GM18502 (cell line): ENCODE measurements around the gene CCN5.

ENCODE experiments used
- ATAC-seq: cut with Tn5 transposase; IDR thresholded peaks from one replicate; pipeline ENCODE4 v1.9.1; 2021; ENCODE audit warnings: mild to moderate bottlenecking; ENCODE audit not compliant: unreplicated experiment, poor library complexity

The CCN5 gene

DNA sequence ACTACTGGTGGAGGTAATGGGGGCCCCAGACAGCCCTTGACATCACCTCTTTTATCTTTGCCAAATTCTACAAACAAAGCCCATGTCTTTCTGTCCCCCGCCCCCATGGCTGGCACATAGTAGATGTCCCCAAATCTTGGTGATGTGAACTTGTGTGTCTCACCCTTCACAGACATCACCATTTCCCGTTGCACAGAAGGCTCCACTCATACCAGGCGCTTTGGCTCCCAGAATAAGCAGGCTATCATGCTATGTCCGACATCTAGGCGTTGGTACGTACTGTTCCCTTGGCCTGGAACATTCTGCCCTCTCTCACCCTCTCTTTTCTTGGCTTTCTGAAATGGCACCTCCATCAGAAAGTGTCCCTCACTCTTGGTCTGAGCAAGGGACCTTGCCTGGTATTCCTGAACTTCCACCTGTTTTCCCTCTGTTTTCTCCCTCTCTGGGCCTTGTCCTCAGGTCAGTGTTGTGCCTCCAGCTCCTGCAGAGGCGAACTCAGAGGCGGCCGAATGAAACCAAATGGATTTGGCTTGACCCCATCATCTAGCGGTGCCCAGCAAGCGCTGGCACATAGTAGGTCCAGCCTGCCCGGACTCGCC is 968 bp upstream of the CCN5 start:
- no peak for ATAC-seq

DNA sequence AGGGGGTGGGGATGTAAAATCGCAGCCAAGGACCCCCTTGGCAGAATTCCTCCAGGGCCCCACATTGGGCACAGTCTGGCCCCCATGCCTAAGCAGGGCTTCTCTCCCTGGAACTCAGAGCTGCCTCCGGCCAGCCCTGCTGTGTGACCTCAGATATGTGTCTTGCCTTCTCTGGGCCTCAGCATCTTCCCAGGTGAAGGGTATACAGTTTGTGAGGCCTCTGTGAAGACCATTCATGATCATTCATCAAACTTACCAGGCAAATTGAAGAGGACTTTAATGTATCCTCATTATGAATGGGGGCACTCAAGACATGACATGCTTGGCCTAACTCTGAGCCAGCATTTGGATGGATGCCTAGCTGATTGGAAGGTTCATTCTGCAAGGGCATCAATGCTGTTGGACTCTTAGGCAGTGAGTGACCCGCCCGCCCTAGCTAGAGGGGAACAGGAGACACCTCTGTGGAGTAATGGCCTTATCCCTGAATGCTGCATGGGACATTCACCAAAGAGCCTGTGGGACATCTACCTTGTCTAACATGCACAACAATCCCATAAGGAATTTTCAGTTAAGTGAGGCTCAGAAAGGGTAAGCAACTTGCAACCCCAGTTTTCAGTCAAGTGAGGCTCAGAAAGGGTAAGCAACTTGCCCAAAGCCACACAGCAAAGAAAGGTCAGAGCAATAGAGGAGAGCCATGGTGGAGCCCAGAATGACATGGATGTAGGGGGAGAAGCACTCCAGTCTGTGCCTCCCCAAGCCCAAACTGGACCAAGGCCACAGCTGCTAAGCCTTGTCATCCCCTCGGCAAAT is 535 bp downstream of the CCN5 start:
- no peak for ATAC-seq

DNA sequence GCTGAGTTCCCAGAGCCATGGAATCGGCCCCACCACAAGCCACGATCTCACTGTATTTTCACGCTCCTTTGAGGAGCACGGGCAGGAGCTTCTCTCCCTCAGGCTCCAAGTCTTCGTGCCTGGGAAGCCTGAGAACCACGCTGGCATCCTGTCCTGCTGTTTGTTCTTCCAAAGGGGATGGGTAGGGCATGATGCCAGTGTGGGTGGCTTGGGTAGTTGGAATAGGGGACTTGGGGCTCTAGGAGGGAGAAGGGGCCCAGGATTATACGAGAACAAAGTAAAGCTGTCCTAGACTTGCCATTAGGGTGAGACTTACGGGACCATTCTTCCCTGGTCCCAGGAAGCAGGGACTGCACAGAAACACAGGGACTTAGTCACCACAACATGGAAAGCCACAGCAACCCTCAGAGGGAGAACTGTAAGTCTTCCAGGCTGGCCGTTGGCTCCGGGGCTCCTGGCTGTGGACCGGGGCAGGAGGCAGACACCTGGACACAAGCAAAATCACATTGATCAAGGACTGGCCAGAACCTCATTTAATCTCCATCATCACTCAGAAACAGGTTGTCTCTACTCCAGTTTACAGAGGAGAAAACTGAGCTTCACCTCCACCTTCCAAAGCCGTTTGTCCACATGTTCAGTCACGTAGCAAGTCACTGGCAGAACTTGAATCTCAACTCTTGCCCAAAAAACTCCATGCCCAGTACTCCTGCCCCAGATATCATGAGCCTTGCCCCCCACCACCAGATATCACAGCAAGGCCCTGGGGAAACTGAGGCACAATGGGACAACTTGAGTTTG is 1.3 kb downstream of the CCN5 start:
- ATAC-seq = no peak

DNA sequence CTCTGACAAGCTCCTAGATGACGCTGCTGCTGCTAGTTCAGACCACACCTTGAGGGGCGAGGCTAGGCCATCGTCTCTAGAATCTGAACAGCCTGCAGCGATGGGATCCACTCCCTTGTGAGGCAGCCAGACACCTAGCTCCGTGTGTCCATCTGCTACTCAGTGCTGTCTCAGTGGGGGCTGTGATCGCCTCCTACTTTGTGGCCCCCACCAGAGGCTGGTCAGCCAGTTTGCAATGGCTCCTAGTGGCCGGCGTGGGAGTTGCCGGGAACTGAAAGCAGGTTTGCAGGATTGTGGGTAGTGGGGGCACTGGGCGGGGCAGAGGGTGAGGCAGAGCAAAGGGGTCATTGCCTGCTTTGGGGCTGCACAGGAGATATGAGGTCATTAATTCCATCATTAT is 2.8 kb downstream of the CCN5 start:
- no peak for ATAC-seq

DNA sequence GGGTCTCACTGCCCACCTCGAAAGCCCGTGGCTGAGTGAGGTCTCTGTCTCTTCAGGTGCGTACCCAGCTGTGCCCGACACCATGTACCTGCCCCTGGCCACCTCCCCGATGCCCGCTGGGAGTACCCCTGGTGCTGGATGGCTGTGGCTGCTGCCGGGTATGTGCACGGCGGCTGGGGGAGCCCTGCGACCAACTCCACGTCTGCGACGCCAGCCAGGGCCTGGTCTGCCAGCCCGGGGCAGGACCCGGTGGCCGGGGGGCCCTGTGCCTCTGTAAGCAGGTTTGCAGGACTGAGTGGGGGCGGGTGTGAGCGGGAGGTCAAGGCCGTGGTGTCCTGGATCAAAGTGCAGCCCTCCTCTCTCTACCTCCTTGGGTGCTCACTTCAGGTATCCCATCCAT is 4.7 kb downstream of the CCN5 start:
- ATAC-seq = no peak

DNA sequence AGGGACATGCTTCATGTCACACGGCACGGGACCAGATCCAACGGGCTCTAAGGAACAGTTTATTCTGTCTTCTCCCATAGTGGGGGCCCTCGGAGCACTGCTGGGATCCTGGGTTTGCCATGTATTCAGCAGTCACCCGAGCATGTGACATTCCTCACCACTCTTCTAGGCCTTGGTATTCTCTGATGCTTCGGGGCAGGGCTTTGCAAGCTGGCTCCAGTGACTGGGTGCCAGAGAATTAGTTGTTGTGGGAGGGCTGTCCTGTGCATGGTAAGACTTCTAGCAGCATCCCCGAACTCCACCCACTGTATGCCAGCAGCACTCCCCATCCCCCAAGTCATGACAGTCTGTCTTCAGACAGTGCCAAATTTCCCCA is 5.4 kb downstream of the CCN5 start:
- ATAC-seq = no peak

DNA sequence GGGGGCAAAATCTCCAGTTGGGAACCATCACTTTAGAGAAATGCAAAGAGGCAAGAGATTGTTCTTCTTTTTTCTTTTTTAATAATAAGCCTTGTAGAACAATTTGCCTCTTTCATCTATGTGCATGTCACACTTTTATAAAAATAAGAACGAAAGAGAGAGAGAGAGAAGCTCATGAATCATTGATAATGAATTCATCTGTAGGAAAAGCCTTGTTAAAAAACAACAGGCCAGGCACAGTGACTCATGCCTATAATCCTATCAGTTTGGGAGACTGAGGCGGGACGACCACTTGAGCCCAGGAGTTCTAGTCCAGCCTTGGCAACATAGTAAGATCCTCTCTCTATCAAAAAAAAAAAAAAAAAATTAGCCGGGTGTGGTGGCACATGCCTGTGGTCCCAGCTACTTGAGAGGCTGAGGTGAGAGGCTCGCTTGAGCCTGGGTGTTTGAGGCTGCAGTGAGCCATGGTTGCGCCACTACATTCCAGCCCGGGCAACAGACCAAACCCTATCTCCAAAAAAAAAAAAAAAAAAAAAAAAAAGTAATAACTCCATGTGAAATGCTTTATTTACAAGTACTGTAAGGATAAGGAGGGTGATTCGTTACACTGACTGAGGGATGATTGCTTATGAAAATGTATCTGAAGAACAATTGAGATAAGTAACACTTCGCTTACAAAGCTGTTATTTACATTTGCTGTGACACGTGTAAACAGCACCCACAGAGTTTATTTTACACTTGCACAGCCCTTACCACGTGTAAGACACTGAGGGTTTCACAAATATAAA is 6.0 kb downstream of the CCN5 start:
- no peak for ATAC-seq

DNA sequence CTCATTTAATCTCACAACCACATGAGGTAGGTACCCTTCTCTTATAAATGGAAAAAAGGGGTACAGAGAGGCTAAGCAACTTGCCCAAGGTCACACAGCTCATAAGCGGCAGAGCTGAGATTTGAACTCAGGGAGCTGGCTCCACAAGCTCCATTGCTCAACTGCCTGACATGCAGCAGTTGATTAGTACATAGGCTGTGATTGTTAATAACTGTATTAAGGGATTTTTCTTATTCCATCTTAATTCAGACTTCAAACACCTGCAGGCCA is 6.6 kb downstream of the CCN5 start:
- no peak for ATAC-seq

DNA sequence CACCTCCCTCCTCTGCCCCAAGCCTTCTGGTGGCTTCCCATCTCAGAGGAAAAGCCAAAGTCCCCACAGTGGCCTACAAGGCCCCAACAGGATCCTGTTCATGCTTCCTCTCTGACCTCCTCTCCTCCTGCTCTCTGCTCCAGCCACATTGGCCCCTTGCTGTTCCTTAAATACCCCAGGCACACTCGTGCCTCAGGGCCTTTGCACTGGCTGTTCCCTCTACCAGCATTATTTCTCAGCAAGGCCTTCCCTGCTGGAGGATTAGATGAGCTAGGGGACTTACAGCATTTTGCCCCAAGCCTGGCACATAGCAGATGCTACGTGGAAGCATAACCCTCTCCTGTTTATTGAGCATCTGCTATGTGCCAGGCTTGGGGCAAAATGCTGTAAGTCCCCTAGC is 7.8 kb downstream of the CCN5 start:
- no peak for ATAC-seq

DNA sequence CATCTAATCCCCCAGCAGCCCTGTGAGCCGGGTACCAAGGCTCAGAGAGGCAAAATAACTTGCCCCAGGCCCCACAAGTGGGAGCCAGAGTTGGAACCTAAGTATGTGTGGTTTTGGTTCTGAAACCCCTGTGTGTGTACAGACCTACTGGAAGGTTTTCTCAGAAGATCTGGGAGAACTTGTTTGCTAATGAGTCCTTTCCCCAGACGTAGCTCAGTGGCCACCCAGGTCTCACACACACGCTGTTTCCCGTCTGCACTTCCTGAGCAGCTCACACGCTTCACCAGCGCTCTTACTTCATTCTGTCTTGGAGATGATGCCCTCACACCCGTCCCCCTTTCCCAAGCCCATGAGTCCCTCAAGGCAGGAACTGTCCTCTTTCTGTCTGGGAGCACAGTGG is 8.2 kb downstream of the CCN5 start:
- no peak for ATAC-seq

DNA sequence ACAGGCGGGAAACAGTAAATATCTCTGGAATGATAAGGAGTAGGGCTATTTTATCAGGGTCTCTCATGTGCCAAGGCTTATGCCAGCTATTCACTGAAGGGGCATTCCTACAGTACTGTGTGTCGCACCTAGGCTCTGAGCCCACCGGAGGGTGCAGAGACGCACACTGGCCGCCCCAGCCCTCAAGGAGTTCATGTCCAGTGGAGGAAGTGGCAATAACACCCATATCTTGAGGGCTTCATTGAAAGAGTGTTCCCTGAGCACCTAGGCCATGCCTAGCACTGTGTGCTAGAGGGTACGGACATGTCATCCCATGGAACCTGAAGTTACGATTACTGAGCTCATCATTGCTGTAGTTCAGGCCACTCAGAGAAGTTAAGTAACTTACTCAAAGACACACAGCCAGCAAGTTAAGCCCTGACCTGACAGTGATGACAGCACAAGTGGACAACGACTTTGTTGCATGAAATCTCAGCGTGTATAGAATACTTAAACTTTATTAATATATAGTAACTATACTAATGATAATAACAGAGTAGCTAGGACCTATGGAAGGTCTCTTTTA is 8.7 kb downstream of the CCN5 start:
- no peak for ATAC-seq

DNA sequence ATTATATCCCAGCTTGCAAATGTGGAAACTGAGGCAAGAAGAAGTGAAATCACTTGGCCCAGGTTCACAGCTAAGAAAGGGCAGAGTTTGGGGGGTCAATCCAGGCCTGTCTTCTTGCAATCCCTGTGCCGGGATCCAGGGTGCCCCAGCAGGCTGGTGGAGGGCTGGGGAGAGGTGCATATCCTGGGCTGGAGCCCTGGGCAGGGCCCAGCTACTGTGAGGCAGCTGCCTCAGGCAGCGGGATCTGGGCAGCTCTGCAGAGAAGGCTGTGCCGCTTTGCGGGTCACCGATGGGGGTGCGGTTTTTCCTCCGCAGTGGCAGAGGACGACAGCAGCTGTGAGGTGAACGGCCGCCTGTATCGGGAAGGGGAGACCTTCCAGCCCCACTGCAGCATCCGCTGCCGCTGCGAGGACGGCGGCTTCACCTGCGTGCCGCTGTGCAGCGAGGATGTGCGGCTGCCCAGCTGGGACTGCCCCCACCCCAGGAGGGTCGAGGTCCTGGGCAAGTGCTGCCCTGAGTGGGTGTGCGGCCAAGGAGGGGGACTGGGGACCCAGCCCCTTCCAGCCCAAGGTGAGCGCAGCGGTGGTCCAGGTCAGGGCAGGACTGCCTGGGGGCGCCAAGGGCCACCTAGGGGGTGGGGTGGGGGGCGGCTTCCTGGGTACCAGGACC is 9.4 kb downstream of the CCN5 start:
- no peak for ATAC-seq

DNA sequence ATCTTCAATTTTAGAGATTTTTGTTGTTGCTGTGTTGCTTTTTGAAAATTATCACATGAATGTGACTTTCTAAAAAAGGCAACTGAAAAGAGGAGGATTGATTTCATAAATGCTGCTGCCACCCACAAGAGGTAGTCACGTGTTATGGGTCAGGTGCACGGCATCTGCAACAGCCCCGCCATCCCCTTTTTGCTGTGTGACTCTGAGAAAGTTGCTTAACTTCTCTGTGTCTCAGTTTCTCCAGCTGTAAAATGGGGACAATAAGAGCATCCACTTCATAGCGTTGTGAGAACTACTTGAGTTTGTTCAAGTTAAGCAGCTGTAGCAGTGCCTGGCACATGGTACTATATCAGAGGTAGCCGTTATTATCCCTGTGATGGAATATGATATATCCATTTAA is 10.7 kb downstream of the CCN5 start:
- no peak for ATAC-seq

DNA sequence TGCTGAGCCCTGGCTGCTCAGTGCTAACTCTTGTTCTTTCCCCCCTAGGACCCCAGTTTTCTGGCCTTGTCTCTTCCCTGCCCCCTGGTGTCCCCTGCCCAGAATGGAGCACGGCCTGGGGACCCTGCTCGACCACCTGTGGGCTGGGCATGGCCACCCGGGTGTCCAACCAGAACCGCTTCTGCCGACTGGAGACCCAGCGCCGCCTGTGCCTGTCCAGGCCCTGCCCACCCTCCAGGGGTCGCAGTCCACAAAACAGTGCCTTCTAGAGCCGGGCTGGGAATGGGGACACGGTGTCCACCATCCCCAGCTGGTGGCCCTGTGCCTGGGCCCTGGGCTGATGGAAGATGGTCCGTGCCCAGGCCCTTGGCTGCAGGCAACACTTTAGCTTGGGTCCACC is 11.9 kb downstream of the CCN5 start:
- no peak for ATAC-seq

DNA sequence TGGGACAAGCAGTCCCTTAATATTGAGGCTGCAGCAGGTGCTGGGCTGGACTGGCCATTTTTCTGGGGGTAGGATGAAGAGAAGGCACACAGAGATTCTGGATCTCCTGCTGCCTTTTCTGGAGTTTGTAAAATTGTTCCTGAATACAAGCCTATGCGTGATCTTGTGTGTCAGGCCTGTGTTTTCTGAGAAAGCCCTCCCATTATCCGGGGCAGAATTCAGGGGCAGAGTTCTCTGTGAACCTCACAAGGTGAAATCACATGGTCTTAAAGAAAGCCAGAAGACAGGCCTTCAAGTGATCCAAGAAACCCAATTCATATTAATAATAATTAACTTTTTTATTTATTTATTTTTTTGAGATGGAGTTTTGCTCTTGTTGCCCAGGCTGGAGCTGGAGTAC is 12.5 kb downstream of the CCN5 start:
- ATAC-seq = no peak

DNA sequence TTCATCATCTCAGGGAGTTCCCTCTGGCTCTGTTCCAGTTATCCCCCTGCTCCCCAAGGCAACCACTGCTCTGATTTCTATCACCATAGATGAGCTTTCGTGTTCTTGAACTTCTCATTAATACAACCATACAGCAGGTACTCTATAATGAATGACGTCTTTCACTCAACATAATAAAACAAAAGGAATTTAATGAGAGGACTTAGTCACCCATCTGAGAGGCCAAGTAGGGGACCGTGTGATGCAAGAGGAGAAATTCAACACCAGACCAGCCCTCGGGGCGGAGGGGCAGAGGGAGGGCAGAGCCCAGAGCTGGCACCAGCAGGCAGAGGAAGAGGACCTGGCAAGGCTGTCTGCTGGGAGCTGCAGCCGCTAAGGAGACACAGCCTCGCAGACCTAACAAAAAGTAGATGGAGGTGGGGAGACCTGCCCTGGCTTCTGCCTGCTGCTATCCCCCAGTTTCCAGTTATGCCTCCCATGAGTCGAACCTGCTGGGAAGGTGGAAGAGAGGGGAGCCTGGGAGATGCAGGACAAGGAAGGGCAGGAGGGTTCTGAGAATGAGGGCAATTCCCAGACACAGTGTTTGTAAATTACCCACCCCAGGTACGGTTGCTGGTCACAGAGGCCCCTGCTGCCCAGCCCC is 13.8 kb downstream of the CCN5 start:
- ATAC-seq = no peak

DNA sequence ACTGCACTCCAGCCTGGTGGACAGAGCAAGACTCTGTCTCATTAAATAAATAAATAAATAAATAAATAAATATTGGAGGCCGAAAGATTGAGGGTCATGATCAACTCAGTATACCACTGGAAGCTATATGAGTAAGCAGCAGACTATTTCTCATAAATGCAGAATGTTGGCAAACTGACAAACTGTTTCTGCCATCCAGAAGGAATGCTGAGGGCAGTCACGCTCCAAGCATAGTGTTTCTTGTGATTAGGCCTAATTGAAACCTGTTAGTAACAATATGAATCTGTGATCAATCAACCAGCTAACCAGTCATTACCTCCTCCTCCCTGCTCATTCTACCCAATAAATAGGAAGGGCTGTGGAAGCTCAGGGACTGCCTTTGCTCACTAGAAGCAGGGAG is 15.3 kb downstream of the CCN5 start:
- ATAC-seq = no peak

DNA sequence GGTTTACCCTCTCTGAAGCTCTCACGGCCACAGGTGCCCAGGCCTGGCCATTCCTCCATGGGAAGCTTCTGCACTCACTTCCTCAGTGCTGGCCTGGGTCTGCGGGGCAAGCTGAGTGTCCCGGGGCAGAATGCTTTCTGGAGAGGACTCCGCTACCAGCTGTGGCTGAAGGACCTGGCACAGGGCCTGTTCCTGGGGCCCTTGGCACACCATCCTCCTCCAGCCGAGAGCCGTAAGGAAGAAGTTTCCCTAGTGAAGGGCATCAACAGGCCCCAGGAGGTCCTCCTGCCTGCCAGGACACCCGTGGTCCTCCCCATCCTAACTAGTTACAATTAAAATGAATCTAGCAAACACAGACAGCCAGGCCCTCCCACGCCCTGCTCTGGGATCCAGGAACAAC is 16.5 kb downstream of the CCN5 start:
- no peak for ATAC-seq

DNA sequence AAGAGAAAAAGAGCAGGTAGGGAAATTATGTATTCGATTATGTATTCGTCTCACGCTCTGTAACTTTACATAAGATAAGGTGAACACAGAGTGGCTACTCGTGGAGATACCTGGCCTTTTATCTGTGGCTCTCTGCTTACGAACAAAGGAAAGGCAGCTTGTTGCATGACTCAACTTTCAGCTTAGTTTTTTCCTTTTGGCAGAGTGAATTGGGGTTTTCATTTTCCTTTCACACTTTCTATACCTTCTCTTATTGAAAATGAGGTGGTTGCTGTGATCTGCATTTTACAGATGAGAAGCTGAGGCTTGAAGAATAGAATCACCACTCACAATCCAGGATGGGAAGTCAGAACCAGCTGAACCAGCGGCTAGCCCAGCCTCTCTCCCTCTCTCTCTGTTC is 17.2 kb downstream of the CCN5 start:
- no peak for ATAC-seq
